Ectodermal cell (in vitro differentiated cells): Measurements from ENCODE around the gene SEPTIN6.
"Not testable (repeated sequence)": the region's sequence is repeated elsewhere in the genome, so short reads cannot be mapped to it uniquely, and the experiment has no call there.

Experiments used
- H3K27ac ChIP-seq: 2 replicates; pipeline ENCODE4 v1.7.0; 2013; ENCODE audit warnings: mild to moderate bottlenecking, low read depth, low read length; ENCODE audit not compliant: insufficient read depth, poor library complexity, severe bottlenecking
- H3K27me3 ChIP-seq: 2 replicates; pipeline ENCODE4 v1.7.0; 2013; ENCODE audit warnings: mild to moderate bottlenecking, low read length; ENCODE audit not compliant: insufficient read depth, control insufficient read depth, poor library complexity, severe bottlenecking
- H3K36me3 ChIP-seq: one replicate; pipeline ENCODE4 v1.7.0; 2013; ENCODE audit warnings: low read length; ENCODE audit not compliant: control insufficient read depth, insufficient read depth
- H3K4me1 ChIP-seq: one replicate; pipeline ENCODE4 v1.7.0; 2013; ENCODE audit warnings: low read length; ENCODE audit not compliant: control insufficient read depth, insufficient read depth
- H3K4me3 ChIP-seq: 2 replicates; pipeline ENCODE4 v1.7.0; 2013; ENCODE audit warnings: low read depth, low read length, control low read depth; ENCODE audit not compliant: insufficient read depth
- H3K9me3 ChIP-seq: 2 replicates; pipeline ENCODE4 v1.7.0; 2013; ENCODE audit warnings: mild to moderate bottlenecking, low read length, moderate library complexity; ENCODE audit not compliant: control insufficient read depth
- WGBS, 2 experiments: methylation state at CpG; one replicate each; pipeline ENCODE4 v1.1.7; 2013; ENCODE audit warnings: missing lambda C conversion rate in 2 of 2; 5-methylcytosine and 5-hydroxymethylcytosine counted together

The SEPTIN6 gene

DNA sequence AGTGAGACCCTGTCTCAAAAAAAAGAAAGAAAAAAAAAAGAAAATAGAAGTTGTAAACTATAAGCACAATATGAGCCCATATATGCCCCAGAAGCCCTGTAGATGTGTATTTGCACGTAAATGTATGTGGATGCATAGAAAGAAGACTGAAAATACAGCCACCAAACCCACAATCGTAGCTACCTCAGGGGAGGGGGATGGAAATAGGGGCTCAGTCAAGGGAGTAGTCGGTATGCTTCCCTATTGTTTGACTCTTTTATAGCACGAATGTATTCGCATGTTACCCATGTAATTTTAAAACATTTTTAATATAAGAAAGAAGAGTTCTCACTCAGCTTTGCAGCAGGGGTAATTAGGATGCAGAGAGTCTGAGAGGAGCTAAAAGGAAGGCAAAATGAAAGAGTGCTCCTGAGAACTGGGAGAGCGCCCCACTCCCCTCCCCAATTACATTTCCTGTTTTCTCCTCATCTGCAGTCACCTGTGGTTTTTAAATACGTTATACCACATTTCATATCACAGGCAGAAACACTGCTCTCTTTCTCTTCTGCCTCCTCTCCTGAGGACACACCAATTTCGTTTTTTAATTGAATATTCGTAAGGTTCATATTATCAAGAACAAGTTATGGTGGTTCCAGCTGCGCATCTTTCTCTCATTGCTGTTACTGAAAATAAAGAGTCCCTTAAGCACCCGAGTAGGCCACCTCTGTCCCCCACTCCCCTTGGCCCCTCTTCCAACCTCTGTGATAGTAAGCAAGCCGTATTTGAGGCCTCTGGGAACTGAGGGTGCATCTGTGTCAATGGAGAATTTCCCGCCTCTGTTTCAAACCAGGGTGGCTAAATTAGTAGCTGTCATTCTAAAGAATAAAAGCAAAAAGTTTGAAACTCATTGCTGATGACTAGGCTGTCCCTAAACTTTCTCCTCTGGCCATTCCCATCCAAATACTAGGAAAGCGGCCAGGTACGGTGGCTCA lies 10.7 kb downstream of the SEPTIN6 start:
- Histone ChIP-seq H3K4me1 (no peaks in the 10 kb centered on the region), H3K27me3 (no peaks in the 10 kb centered on the region), H3K9me3 (no peaks in the 10 kb centered on the region), H3K4me3 (no peak overlapping the region), H3K27ac (no peak overlapping the region), H3K36me3 (no peaks in the 10 kb centered on the region)
- WGBS, 2 experiments = 77 to 78% methylated on average over 8 to 12 of the region's 15 CpGs

DNA sequence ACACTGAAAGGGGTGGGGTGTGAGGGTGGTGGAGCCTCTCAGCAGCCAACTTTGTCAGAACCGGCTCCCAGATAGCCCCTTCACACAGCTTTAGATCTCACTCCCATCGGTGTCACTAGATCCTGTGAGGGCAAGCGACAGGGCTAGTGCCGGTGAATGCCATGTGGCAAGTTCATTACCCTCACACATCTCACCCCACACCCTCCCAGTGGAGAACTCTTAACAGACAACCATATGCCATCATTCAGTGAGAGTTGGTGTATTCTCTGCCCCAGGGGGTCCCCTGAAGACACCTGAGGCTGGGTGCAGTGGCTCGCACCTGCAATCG lies 15.3 kb downstream of the SEPTIN6 start:
- Histone ChIP-seq H3K4me1 (no peaks in the 10 kb centered on the region), H3K4me3 (no peak overlapping the region), H3K27ac (no peak overlapping the region), H3K9me3 (no peaks in the 10 kb centered on the region), H3K27me3 (no peaks in the 10 kb centered on the region), H3K36me3 (no peaks in the 10 kb centered on the region)
- WGBS, 2 experiments = 88 to 91% methylated on average over 6 of the region's 6 CpGs

DNA sequence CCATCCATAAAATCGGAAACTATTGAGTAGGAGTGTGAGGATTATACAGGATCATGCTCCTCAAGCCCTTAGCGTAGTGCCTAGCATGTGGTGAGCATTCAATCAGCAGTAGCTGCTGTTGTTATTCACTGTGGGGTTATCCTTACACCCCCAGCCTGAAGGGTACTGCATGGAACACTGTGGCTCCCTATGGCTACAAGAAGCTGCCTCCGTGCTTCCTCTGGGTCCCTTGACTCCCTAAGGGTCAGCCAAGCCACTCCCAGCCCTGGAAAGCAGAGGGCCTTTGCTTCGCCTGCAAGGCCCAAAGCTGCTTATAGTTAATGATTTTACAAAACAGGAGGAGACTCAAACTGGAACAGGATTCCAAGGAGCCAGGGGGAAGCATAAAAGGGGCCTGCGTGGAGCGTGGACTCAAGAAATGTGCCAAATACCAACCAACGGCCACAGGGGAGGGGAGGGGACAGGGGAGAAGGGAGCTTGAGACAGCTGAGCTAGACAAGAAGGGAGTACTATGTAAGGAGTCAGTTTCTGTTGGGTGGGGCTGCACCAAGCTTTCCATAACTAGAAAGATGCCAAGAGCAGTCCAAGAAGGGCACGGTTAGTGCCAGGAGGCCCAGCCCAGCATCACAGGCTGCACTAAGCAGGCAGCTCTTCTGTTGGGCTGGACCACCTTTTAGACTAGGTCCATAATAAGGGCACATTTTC lies 15.9 kb downstream of the SEPTIN6 start:
- Histone ChIP-seq H3K36me3 (no peaks in the 10 kb centered on the region), H3K4me3 (no peak overlapping the region), H3K27ac (no peak overlapping the region), H3K9me3 (no peaks in the 10 kb centered on the region), H3K27me3 (no peaks in the 10 kb centered on the region), H3K4me1 (no peaks in the 10 kb centered on the region)
- WGBS, 2 experiments = 64 to 67% methylated on average over 7 to 8 of the region's 8 CpGs

DNA sequence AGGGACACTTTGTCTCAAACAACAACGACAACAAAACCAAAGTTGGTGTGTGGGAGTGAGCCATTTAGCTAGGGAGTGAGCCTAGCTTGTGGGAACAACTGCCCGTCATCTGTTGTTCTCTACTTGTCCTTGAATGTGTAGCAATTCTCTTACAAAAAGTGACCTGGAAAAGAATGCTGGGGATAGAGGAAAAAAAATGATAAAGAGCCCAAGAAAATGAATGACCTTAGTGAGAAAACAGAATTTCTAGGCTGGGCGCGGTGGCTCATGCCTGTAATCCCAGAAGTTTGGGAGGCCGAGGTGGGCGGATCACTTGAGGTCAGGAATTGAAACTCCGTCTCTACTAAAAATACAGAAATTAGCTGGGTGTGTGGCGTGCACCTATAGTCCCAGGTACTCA lies 19.6 kb downstream of the SEPTIN6 start:
- Histone ChIP-seq H3K36me3 (no peaks in the 10 kb centered on the region), H3K27me3 (no peaks in the 10 kb centered on the region), H3K4me3 (no peak overlapping the region), H3K27ac (no peak overlapping the region), H3K9me3 (no peaks in the 10 kb centered on the region), H3K4me1 (no peaks in the 10 kb centered on the region)
- 94 to 97% methylated on average over 8 of the region's 8 CpGs for WGBS, 2 experiments

DNA sequence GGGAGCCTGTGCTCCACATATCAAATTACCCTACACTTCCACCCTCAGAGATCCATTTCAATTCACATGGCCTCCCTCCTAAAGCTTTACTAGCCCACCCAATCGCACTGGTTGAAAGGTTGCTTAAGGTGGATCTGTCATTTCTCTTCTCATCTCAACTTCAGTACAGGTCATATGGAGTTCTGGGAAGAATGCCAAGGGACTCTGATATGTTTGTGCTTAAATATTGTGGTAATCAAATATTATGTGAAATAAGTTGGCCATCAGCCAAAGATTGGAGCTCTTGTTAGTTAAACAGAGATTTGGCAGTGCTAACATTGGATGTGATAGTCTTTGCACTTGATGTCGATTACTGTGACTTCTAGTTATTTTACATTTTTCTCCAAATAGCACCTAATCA lies 20.5 kb downstream of the SEPTIN6 start:
- Histone ChIP-seq H3K27me3 (no peaks in the 10 kb centered on the region), H3K4me3 (no peak overlapping the region), H3K36me3 (no peaks in the 10 kb centered on the region), H3K27ac (no peak overlapping the region), H3K9me3 (no peaks in the 10 kb centered on the region), H3K4me1 (no peaks in the 10 kb centered on the region)
- WGBS, 2 experiments = 100% methylated on average over 2 of the region's 2 CpGs

DNA sequence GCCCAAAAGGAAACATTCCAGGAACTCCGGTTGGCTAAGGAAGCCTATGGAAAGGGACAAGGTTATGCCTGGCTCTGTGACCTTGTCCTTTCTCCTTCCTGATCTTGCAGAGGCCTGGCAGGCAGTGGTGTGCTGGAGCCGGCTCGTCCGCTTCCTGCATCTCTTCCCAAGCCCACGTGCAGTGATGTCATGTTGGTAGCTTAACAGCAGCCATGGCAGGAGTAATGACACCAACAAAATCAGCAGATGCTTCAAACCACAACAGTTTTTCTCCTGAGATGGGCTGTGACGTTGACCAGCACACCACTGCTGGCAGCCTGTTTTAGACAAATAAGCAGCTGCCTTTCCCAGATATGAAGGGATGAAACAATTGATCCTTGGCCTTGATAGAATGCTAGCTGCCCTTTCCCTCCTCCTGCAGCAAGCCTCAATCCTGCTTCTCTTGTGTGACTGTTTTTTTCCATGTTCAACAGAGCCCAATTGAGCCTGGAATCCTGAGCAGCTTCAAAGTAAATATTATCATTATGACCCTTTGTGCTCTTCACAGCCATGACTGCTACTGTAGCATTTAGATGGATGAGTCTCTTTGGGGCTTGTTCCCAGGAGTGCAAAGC lies 23.4 kb downstream of the SEPTIN6 start:
- no peak overlapping the region for H3K4me3 ChIP-seq
- no peaks in the 10 kb centered on the region for H3K27me3 ChIP-seq
- H3K9me3 ChIP-seq = no peaks in the 10 kb centered on the region
- WGBS, 2 experiments = 93 to 94% methylated on average over 6 of the region's 6 CpGs
- no peak overlapping the region for H3K27ac ChIP-seq
- H3K4me1 ChIP-seq = no peaks in the 10 kb centered on the region
- H3K36me3 ChIP-seq = no peaks in the 10 kb centered on the region

DNA sequence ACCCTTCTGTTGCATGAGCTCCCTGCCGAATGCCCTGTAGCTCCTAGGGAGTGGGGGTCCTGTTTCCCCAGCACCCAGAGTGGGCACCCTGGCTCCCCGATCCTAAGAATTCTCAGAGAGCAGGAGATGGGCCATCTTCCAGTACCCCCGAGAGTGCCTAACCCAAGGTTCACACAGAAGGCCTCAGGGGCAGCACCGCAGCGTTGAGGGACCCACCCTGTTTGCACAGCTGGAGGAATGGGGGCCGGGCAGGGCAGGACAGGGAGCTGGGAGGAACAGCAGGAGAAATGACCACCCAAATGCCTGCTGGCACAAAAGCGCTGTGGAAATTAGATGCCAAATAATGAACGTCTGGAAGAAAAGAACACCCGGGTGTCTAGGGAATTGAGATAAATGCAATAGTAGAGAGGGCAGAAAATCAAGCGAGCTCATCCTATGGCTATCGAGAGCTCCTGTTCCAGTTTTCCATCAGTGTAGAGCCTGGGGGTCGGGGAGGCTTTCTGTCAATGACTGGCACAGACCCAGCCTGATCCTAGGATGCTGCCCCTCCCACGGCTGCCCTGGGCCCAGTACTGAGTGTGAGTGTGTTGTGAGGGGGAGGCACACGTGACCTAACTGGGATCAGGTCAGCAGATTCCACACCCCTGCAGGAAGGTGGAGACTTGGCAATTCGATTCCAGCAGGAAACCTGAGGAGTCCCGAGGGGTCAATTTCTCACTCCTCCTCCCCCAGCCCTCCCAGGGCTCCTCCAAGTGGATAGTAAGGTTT lies 25.7 kb downstream of the SEPTIN6 start:
- H3K27ac ChIP-seq = no peak overlapping the region
- no peaks in the 10 kb centered on the region for H3K9me3 ChIP-seq
- H3K27me3 ChIP-seq = no peaks in the 10 kb centered on the region
- no peaks in the 10 kb centered on the region for H3K36me3 ChIP-seq
- 78 to 82% methylated on average over 14 to 16 of the region's 16 CpGs for WGBS, 2 experiments
- H3K4me3 ChIP-seq = no peak overlapping the region
- H3K4me1 ChIP-seq = no peaks in the 10 kb centered on the region

DNA sequence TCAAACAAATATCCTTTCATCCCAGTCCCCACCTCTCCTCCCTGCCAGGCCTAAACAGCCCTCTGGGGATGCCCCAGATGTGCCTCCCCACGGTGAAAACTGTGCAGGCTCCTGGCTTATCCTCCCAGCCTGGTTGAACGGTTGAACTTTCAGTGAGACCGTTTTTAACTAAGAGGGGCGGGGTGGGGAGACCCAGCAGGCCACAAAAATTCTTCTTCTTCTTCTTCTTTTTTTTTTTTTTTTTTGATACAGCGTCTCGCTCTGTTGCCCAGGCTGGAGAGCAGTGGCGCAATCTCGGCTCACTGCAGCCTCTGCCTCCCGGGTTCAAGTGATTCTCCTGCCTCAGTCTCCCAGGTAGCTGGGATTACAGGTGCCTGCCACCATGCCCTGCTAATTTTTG lies 28.1 kb downstream of the SEPTIN6 start:
- not testable (repeated sequence) for H3K9me3 ChIP-seq, H3K27ac ChIP-seq, H3K4me3 ChIP-seq, H3K27me3 ChIP-seq, H3K36me3 ChIP-seq, H3K4me1 ChIP-seq
- 92 to 95% methylated on average over 9 of the region's 9 CpGs for WGBS, 2 experiments

DNA sequence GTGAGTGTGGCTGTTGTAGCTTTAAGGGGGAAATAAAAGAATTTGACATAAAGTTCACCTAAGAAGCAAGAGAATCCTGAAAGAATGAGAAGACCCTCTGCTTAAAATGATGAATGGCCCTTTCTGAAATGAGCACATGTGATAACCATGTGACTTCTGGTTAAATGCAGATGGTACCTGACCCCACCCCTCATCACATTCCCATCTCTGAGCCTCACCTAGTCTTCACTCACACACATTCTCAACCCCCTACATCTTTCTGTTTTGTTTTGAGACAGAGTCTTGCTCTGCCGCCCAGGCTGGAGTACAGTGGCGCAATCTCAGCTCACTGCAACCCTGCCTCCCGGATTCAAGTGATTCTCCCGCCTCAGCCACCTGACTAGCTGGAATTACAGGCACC lies 31.5 kb downstream of the SEPTIN6 start:
- WGBS, 2 experiments = 89 to 96% methylated on average over 4 of the region's 4 CpGs
- Histone ChIP-seq H3K36me3 (no peaks in the 10 kb centered on the region), H3K27me3 (no peaks in the 10 kb centered on the region), H3K4me3 (no peak overlapping the region), H3K27ac (no peak overlapping the region), H3K4me1 (no peaks in the 10 kb centered on the region), H3K9me3 (no peaks in the 10 kb centered on the region)

DNA sequence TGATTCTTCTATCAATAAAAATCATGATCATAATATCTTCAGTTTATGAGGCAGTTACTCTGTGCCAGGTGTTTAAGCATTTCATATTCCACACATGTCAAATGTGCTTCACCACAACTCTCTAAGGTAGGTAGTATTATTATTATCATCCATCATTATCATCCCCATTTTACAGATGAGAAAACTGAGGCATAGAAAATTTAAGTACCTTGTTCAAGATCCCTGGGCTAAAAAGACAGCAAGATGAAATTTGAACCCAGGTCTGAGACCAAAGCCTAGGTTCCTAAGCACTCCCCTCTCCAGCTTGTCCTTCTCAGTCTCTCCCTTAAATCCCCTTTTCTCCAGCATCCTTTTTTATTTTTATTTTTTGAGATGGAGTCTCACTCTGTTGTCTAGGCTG lies 33.4 kb downstream of the SEPTIN6 start:
- Histone ChIP-seq H3K9me3 (no peaks in the 10 kb centered on the region), H3K4me1 (no peaks in the 10 kb centered on the region), H3K36me3 (no peaks in the 10 kb centered on the region), H3K27me3 (no peaks in the 10 kb centered on the region), H3K27ac (no peak overlapping the region), H3K4me3 (no peak overlapping the region)
